T1000 (cell line): Measurements from ENCODE around the gene GATAD2B.

Experiments used
- DNase-seq: peaks from one replicate; lab custom pipeline; 2025; ENCODE audit warnings: mixed read lengths; lab: John Stamatoyannopoulos, UW

Gene GATAD2B

GRCh38 chr1:153833171-153833570 lies 89.6 kb downstream of the GATAD2B start:
- DNase-seq: no peak

- DNase-seq: no peak
Measured at GRCh38 chr1:153832293-153832692, 90.5 kb downstream of the GATAD2B start.

GRCh38 chr1:153831026-153831425 lies 91.7 kb downstream of the GATAD2B start:
- DNase-seq: no peak

- DNase-seq: no peak
Measured at GRCh38 chr1:153827168-153827964, 95.4 kb downstream of the GATAD2B start.

GRCh38 chr1:153818876-153819275 lies 103.9 kb downstream of the GATAD2B start:
- no peak for DNase-seq

GRCh38 chr1:153816283-153816889 lies 106.4 kb downstream of the GATAD2B start:
- DNase-seq: no peak

GRCh38 chr1:153805886-153806719 lies 116.7 kb downstream of the GATAD2B start:
- DNase-seq: no peak

GRCh38 chr1:153805042-153805745 lies 117.6 kb downstream of the GATAD2B start:
- peak; percentile 35 for DNase-seq

GRCh38 chr1:153804112-153804511 lies 118.7 kb downstream of the GATAD2B start:
- no peak for DNase-seq

- DNase-seq: no peak
Measured at GRCh38 chr1:153803470-153804056, 119.2 kb downstream of the GATAD2B start.

- DNase-seq: no peak
Measured at GRCh38 chr1:153801786-153802697, 120.7 kb downstream of the GATAD2B start.

GRCh38 chr1:153801028-153801625 lies 121.6 kb downstream of the GATAD2B start:
- no peak for DNase-seq

GRCh38 chr1:153800516-153800915 lies 122.3 kb downstream of the GATAD2B start:
- no peak for DNase-seq

GRCh38 chr1:153799566-153800465 lies 123.0 kb downstream of the GATAD2B start:
- DNase-seq: no peak

GRCh38 chr1:153799016-153799415 lies 123.8 kb downstream of the GATAD2B start:
- no peak for DNase-seq

GRCh38 chr1:153798468-153798780 lies 124.3 kb downstream of the GATAD2B start:
- DNase-seq: no peak

- no peak for DNase-seq
Measured at GRCh38 chr1:153796786-153797659, 125.7 kb downstream of the GATAD2B start.
